H1 (cell line): ENCODE data around the gene SSH2. TPM values are rescaled to one million over a fixed set of nuclear protein-coding genes. Genes with fewer than 3 reads are reported as not detected.

Source experiments
- EGR1 ChIP-seq: IDR thresholded peaks from 2 replicates; pipeline ENCODE4 v1.6.1; 2011; ENCODE audit warnings: low read depth, low read length, borderline replicate concordance
- EZH2 ChIP-seq: fragments of 200-600 bp; sonication (generic); IDR thresholded peaks from 2 replicates; pipeline ENCODE4 v1.7.1; 2012; ENCODE audit warnings: low read depth, mild to moderate bottlenecking, moderate library complexity, low read length, inconsistent platforms; ENCODE audit not compliant: severe bottlenecking
- RNF2 ChIP-seq: fragments of 200-900, 300-1000 bp; sonication (generic); IDR thresholded peaks from 2 replicates; pipeline ENCODE4 v1.7.1; 2016; ENCODE audit warnings: borderline replicate concordance, low read depth, mild to moderate bottlenecking, antibody characterized with exemption, low read length; ENCODE audit not compliant: poor library complexity, severe bottlenecking; ENCODE audit errors: missing control alignments
- polyA plus RNA-seq, 7 experiments: library from polyadenylated mRNA; depleted of rRNA in 3 of 7; stranded (reverse) in 5 of 7; unstranded in 2 of 7; fragments of >200 nt in 5 of 7; fragments of 200-250 nt in 2 of 7; gene quantifications; 1 replicate in 5 of 7; 2 replicates in 1 of 7; 4 replicates in 1 of 7; pipeline versions ENCODE4 v1.2.1 to v1.2.3, GENCODE V29; 2011 to 2013; ENCODE audit warnings: missing spikeins in 2 of 7, mixed read lengths in 2 of 7
- total RNA-seq: library from RNA; stranded (reverse); fragmentation: NEBNext Ultra II Directional; extraction: Animal tissue kit (Norgen Biotek cat#: 25700); gene quantifications from 2 replicates; pipeline ENCODE4 v1.2.1, GENCODE V29; 2021

Gene SSH2
- total and polyA plus RNA-seq, 2 of the 8 experiments (the other 6 are each of a cell fraction or from before 2014, with no cell fraction given), result 5.2 to 15.9 TPM

DNA sequence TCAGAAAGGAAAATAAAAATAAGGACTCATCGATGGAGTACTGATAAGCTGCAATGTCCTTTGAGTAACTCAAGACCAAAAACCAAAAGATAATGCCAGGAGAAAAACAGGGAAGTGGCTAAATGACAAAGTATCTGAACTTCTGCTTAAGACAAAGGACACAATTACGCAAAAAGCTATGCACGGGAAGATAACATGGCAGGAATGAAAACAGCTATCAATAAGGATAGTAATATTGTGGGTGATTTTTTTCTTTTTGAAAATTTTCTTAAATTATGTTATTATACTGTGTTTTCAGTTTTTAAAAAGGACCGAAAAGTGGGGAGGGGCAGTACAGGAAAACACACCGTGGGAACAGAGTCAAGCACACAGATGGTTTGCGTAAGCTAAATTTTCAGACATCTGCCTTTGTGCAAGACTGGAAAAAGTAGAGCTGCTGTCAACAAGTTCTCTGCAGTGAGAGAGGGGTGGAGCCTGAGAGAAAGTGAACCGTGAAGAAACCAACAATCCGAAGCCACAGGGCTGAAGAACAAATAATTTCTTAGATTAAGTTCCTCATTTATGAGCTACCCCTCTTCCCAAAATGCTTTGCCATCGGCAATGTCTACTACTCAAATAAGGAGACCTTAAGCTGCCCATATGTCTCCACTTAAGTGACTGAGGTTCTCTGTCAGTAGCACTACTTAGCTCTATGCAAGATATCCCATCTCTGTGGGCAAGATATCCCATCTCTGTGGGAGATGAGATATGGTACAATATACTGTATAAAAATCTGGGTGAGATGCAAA, 207.4 kb downstream of the SSH2 start (continued):
- TF ChIP-seq EZH2 (no peak), EGR1 (no peak), RNF2 (no peak)
- TF ChIP-seq, all 59 proteins: peak for 0
